Lung (tissue), 12 donors: Measurements from ENCODE around the gene LILRA5. TPM values are rescaled to one million over a fixed set of nuclear protein-coding genes. Genes with fewer than 3 reads are reported as not detected.
"Not testable (repeated sequence)": the region's sequence is repeated elsewhere in the genome, so short reads cannot be mapped to it uniquely, and the experiment has no call there.

ENCODE experiments used
- ATAC-seq: fragments of 200-7000 bp; cut with Tn5 transposase; one replicate; pipeline ENCODE4 v1.9.1; 2020; ENCODE audit warnings: moderate number of reproducible peaks; ENCODE audit not compliant: insufficient read depth, low FRiP score
- DNase-seq, 3 donors: peaks; one replicate each; pipeline ENCODE4 v3.0.0-alpha.2; 2013 to 2017
- H3K27ac ChIP-seq, 2 donors: one replicate each; pipeline ENCODE4 v1.5.1; 2013; ENCODE audit warnings: mild to moderate bottlenecking in 2 of 2, moderate library complexity in 2 of 2, control low read depth in 1 of 2, inconsistent platforms in 1 of 2, low read depth in 1 of 2, low read length in 1 of 2
- H3K27me3 ChIP-seq, 3 donors: one replicate each; pipeline ENCODE4 v1.5.1; 2013; ENCODE audit warnings: low read length in 2 of 3; ENCODE audit not compliant: control insufficient read depth in 3 of 3, insufficient read depth in 3 of 3
- H3K36me3 ChIP-seq, 4 donors: one replicate each; pipeline ENCODE4 v1.5.1; 2013; ENCODE audit warnings: low read length in 4 of 4, mild to moderate bottlenecking in 1 of 4, moderate library complexity in 1 of 4; ENCODE audit not compliant: control insufficient read depth in 4 of 4, insufficient read depth in 4 of 4
- H3K4me1 ChIP-seq, 5 donors: one replicate each; pipeline ENCODE4 v1.5.1; 2013; ENCODE audit warnings: low read length in 5 of 5, mild to moderate bottlenecking in 2 of 5, moderate library complexity in 1 of 5; ENCODE audit not compliant: control insufficient read depth in 5 of 5, insufficient read depth in 5 of 5
- H3K4me3 ChIP-seq: one replicate; pipeline ENCODE4 v1.5.1; 2013; ENCODE audit warnings: mild to moderate bottlenecking, control low read depth, moderate library complexity
- H3K9ac ChIP-seq, 2 donors: one replicate each; pipeline ENCODE4 v1.5.1; 2013; ENCODE audit warnings: low read length in 2 of 2, control low read depth in 1 of 2; ENCODE audit not compliant: insufficient read depth in 1 of 2
- H3K9me3 ChIP-seq, 4 donors: one replicate each; pipeline ENCODE4 v1.5.1; 2013; ENCODE audit warnings: low read length in 3 of 4, mild to moderate bottlenecking in 1 of 4, moderate library complexity in 1 of 4; ENCODE audit not compliant: control insufficient read depth in 4 of 4, insufficient read depth in 3 of 4
- WGBS, 2 donors: extraction: QIAGEN DNeasy Blood & Tissue Kit; methylation state at CpG; one replicate each; pipeline ENCODE4 v1.1.7; 2013; 5-methylcytosine and 5-hydroxymethylcytosine counted together
- polyA plus RNA-seq, 2 donors: library from polyadenylated mRNA; stranded (reverse); fragments of 200-250 nt; gene quantifications; one replicate each; pipeline ENCODE4 v1.2.1, GENCODE V29; 2013
- total RNA-seq, 2 donors: library from RNA; depleted of rRNA in 1 of 2; stranded (reverse); fragments of >200 nt in 1 of 2; gene quantifications; one replicate each; pipeline ENCODE4 v1.2.1, GENCODE V29; 2014 to 2021
- TF ChIP-seq, protein P1 (sequence below): IDR thresholded peaks from 2 replicates; pipeline ENCODE4 v1.5.1; 2012; ENCODE audit warnings: mild to moderate bottlenecking; ENCODE audit errors: control extremely low read depth, extremely low read depth
- donor health status: control.
- donor health status: control.
- donor health status: Bipolar disorder and iron deficiency.
- donor health status: healthy.
- donor health status: DM: yes; HTN: yes; CAD: no.

The LILRA5 gene
- total and polyA plus RNA-seq, 4 donors = 5.9 to 262 (median 26.2) TPM

DNA sequence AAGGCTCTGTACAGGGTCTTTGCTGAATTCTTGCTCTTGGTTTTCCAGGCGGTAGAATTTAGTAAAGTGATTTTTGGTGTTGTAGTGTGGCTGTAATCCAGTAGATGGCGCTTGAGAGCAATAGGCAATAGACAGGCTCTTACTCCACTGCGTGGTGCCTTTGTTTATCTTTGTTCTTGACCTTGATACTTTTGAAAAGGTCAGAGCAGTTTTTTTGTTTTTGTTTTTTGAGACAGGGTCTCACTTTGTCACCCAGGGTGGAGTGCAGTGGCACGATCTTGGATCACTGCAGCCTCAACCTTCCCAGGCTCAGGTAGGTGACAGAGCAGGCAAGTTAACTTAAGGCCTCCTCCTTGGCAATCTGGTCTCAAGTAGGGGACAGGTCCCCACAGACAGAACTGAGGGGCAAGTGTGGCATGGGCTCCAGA is 12.2 kb upstream of the LILRA5 start:
- Histone ChIP-seq H3K9me3 (peaks cover 0 to 4% (median 1%) of the 10 kb centered on the region in 4 donors), H3K4me3 (no peak overlapping the region), H3K4me1 (no peaks in the 10 kb centered on the region), H3K36me3 (no peaks in the 10 kb centered on the region), H3K27ac (no peak overlapping the region), H3K27me3 (no peaks in the 10 kb centered on the region), H3K9ac (no peak overlapping the region)
- WGBS, 2 donors = 5 to 6% methylated on average over 4 of the region's 4 CpGs
- ATAC-seq (no peak), DNase-seq (peak in 2 of 3 donors; percentile 54 to 61)
- TF ChIP-seq, protein P1, sequence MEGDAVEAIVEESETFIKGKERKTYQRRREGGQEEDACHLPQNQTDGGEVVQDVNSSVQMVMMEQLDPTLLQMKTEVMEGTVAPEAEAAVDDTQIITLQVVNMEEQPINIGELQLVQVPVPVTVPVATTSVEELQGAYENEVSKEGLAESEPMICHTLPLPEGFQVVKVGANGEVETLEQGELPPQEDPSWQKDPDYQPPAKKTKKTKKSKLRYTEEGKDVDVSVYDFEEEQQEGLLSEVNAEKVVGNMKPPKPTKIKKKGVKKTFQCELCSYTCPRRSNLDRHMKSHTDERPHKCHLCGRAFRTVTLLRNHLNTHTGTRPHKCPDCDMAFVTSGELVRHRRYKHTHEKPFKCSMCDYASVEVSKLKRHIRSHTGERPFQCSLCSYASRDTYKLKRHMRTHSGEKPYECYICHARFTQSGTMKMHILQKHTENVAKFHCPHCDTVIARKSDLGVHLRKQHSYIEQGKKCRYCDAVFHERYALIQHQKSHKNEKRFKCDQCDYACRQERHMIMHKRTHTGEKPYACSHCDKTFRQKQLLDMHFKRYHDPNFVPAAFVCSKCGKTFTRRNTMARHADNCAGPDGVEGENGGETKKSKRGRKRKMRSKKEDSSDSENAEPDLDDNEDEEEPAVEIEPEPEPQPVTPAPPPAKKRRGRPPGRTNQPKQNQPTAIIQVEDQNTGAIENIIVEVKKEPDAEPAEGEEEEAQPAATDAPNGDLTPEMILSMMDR = peak; percentile 72

DNA sequence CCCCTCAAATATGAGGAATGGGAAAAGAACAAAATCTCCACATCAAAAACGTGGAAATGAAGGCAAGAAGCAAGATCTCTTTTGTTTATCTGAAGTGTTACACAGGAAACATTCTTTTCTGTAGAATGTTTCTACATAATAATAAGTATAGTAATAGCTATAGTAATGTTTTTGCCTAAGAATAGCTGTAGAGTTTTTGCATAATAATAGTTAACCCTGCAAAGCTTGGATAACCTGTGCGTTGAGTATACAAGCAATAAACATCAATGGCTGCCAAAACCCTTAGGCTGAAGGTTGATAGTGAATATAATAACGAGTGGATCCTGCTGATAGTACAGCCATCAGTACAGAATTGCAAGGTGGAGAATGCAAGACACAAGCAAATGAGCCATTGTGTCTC is 11.1 kb upstream of the LILRA5 start:
- peaks cover 0 to under 1% (median 0%) of the 10 kb centered on the region in 5 donors for H3K4me1 ChIP-seq
- H3K36me3 ChIP-seq = no peaks in the 10 kb centered on the region
- ATAC-seq = no peak
- DNase-seq = no peak
- H3K9me3 ChIP-seq = peaks cover 0 to 4% (median 1%) of the 10 kb centered on the region in 4 donors
- TF ChIP-seq, protein P1 = no peak
- H3K27me3 ChIP-seq = no peaks in the 10 kb centered on the region
- no peak overlapping the region for H3K9ac ChIP-seq
- no peak overlapping the region for H3K27ac ChIP-seq
- 30 to 62% methylated on average over 3 of the region's 3 CpGs for WGBS, 2 donors
- H3K4me3 ChIP-seq = no peak overlapping the region

DNA sequence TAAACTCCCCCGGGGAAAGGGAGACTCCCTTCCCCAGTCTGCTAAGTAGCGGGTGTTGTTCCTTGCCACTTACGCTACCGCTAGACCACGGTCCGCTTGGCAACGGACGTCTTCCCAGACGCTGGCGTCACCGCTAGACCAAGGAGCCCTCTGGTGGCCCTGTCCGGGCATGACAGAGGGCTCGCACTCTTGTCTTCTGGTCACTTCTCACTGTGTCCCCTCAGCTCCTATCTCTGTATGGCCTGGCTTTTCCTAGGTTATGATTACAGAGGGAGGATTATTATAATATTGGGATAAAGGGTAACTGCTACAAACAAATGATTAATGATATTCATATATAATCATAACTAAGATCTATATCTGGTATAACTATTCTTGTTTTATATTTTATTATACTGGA is 10.0 kb upstream of the LILRA5 start:
- not testable (repeated sequence) for H3K4me3 ChIP-seq, DNase-seq, H3K9ac ChIP-seq, ATAC-seq, H3K9me3 ChIP-seq, H3K27me3 ChIP-seq, H3K27ac ChIP-seq, H3K36me3 ChIP-seq, H3K4me1 ChIP-seq
- WGBS, 2 donors = 4% methylated on average over 9 of the region's 13 CpGs; no CpG with 5 or more reads in 1 of the 2 donors

DNA sequence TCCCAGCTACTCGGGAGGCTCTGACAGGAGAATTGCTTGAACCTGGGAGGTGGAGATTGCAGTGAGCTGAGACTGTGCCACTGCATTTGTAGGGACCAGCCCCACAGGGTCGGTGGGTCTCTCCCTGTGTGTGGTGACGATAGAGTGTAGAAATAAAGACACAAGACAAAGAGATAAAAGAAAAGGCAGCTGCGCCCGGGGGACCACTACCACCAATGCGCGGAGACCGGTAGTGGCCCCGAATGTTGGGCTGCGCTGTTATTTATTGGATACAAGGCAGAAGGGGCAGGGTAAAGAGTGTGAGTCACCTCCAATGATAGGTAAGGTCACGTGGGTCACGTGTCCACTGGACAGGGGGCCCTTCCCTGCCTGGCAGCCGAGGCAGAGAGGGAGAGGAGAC is 9.3 kb upstream of the LILRA5 start:
- H3K27me3 ChIP-seq, ATAC-seq, H3K9me3 ChIP-seq, H3K4me1 ChIP-seq, H3K36me3 ChIP-seq, H3K27ac ChIP-seq, DNase-seq, H3K4me3 ChIP-seq, H3K9ac ChIP-seq: not testable (repeated sequence)
- 88 to 90% methylated on average over 10 to 12 of the region's 13 CpGs for WGBS, 2 donors
